B cell (primary cell): ENCODE results near the gene ARHGAP42. TPM values are rescaled to one million over a fixed set of nuclear protein-coding genes. Genes with fewer than 3 reads are reported as not detected.

Experiments used
- ATAC-seq: fragments of 200-7000 bp; cut with Tn5 transposase; one replicate; pipeline ENCODE4 v1.10.0; 2021; ENCODE audit warnings: low read depth, mild to moderate bottlenecking, moderate number of reproducible peaks, moderate library complexity
- CTCF ChIA-PET: fragments of 350-600 bp; sonication (Branson Sonifier 250); formaldehyde crosslinking; loops from one replicate; lab custom pipeline; 2021; ENCODE audit warnings: antibody characterized with exemption, inconsistent platforms; lab: Charles Lee
- POLR2A ChIA-PET: fragments of 350-600 bp; sonication (Branson Sonifier 250); formaldehyde crosslinking; loops from one replicate; lab custom pipeline; 2021; ENCODE audit warnings: antibody characterized with exemption; lab: Charles Lee
- DNase-seq: peaks from one replicate; pipeline ENCODE4 v3.0.0; 2013
- H2AFZ ChIP-seq: 2 replicates; pipeline ENCODE4 v1.6.1; 2012; ENCODE audit warnings: mild to moderate bottlenecking, low read depth, low read length; ENCODE audit not compliant: insufficient read depth, poor library complexity, severe bottlenecking
- H3K27ac ChIP-seq, 2 donors: 1 replicate in 1 of 2; 2 replicates in 1 of 2; pipeline ENCODE4 v1.5.1; 2012 to 2013; ENCODE audit warnings: low read length in 2 of 2, mild to moderate bottlenecking in 2 of 2, moderate library complexity in 1 of 2
- H3K27me3 ChIP-seq, 4 experiments: fragments of 200-600 bp in 1 of 4; sonication (generic) in 1 of 4; replicated peaks in 1 of 4; 1 replicate in 2 of 4; 2 replicates in 2 of 4; pipeline versions ENCODE4 v1.6.1 to v1.7.0; 2013 to 2016; ENCODE audit warnings: low read length in 3 of 4, mild to moderate bottlenecking in 2 of 4, mixed read lengths in 1 of 4, moderate library complexity in 1 of 4; ENCODE audit not compliant: insufficient read depth in 4 of 4, control insufficient read depth in 3 of 4; ENCODE audit errors: control extremely low read depth in 1 of 4
- H3K36me3 ChIP-seq, 2 experiments: replicated peaks in 1 of 2; 1 replicate in 1 of 2; 2 replicates in 1 of 2; pipeline versions ENCODE4 v1.6.1 to v1.7.1; 2013; ENCODE audit warnings: low read length in 1 of 2; ENCODE audit not compliant: insufficient read depth in 2 of 2, control insufficient read depth in 1 of 2; ENCODE audit errors: control extremely low read depth in 1 of 2, extremely low read depth in 1 of 2
- H3K4me1 ChIP-seq, 2 donors: fragments of 200-600 bp in 1 of 2; sonication (generic) in 1 of 2; 1 replicate in 1 of 2; 2 replicates in 1 of 2; pipeline versions ENCODE4 v1.5.1 to v1.6.1; 2013 to 2017; ENCODE audit warnings: low read length in 2 of 2; ENCODE audit not compliant: control insufficient read depth in 2 of 2, insufficient read depth in 2 of 2
- H3K4me2 ChIP-seq: replicated peaks from 2 replicates; pipeline ENCODE3; 2012; ENCODE audit warnings: mild to moderate bottlenecking, low read depth, low read length; ENCODE audit not compliant: poor library complexity, severe bottlenecking
- H3K4me3 ChIP-seq, 5 experiments: fragments of 200-600 bp in 1 of 5; sonication (generic) in 1 of 5; 1 replicate in 3 of 5; 2 replicates in 2 of 5; pipeline versions ENCODE4 v1.5.1 to v1.7.0; 2011 to 2016; ENCODE audit warnings: low read length in 4 of 5, mild to moderate bottlenecking in 4 of 5, low read depth in 2 of 5, control low read depth in 1 of 5, moderate library complexity in 1 of 5; ENCODE audit not compliant: insufficient read depth in 1 of 5; ENCODE audit errors: control extremely low read depth in 1 of 5, extremely low read depth in 1 of 5
- H3K79me2 ChIP-seq: fragments of 200-600 bp; sonication (generic); one replicate; pipeline ENCODE4 v1.6.0; 2016; ENCODE audit warnings: low read length; ENCODE audit not compliant: control insufficient read depth, insufficient read depth
- H3K9ac ChIP-seq: fragments of 200-600 bp; sonication (generic); 2 replicates; pipeline ENCODE4 v1.6.1; 2017; ENCODE audit warnings: mild to moderate bottlenecking, low read length, moderate library complexity
- H3K9me3 ChIP-seq, 3 donors: one replicate each; pipeline versions ENCODE4 v1.6.1 to v1.7.1; 2013; ENCODE audit warnings: low read length in 2 of 3; ENCODE audit not compliant: control insufficient read depth in 2 of 3, insufficient read depth in 1 of 3; ENCODE audit errors: control extremely low read depth in 1 of 3
- H4K20me1 ChIP-seq: 2 replicates; pipeline ENCODE4 v1.6.0; 2012; ENCODE audit warnings: mild to moderate bottlenecking, low read length; ENCODE audit not compliant: insufficient read depth, control insufficient read depth, poor library complexity, severe bottlenecking
- H3K27ac Mint-ChIP-seq: one replicate; pipeline ENCODE4 v1.8.0; 2021; ENCODE audit warnings: mixed read lengths
- H3K27me3 Mint-ChIP-seq: one replicate; pipeline ENCODE4 v1.8.0; 2021; ENCODE audit warnings: mixed read lengths
- H3K4me1 Mint-ChIP-seq: one replicate; pipeline ENCODE4 v1.8.0; 2021; ENCODE audit warnings: mixed read lengths
- H3K4me3 Mint-ChIP-seq: one replicate; pipeline ENCODE4 v1.8.0; 2021; ENCODE audit warnings: mixed read lengths
- H3K9me3 Mint-ChIP-seq: one replicate; pipeline ENCODE4 v1.8.0; 2022; ENCODE audit warnings: mixed read lengths; ENCODE audit not compliant: insufficient read depth
- CTCF ChIP-seq: fragments of 200-600 bp; IDR thresholded peaks from one replicate; pipeline ENCODE4 v1.8.0; 2022; ENCODE audit warnings: antibody characterized with exemption, mild to moderate bottlenecking
- EZH2 ChIP-seq: IDR thresholded peaks from 2 replicates; pipeline ENCODE4 v1.6.1; 2012; ENCODE audit warnings: borderline replicate concordance, low read depth, mild to moderate bottlenecking, moderate library complexity, low read length; ENCODE audit not compliant: insufficient read depth, poor library complexity, severe bottlenecking
- WGBS: methylation state at CpG from one replicate; pipeline ENCODE4 v1.1.5; 2013; ENCODE audit warnings: missing lambda C conversion rate; ENCODE audit not compliant: insufficient coverage; 5-methylcytosine and 5-hydroxymethylcytosine counted together
- intact Hi-C: fragments of 100-400 bp; cut with micrococcal nuclease; formaldehyde crosslinking; loops from one replicate; pipeline ENCODE4 v1.10.0; 2022
- polyA plus RNA-seq: library from polyadenylated mRNA; depleted of rRNA; stranded (reverse); fragments of >200 nt; gene quantifications from 2 replicates; pipeline ENCODE4 v1.2.3, GENCODE V29; 2012
- total RNA-seq, 2 donors: library from RNA; stranded (reverse); fragments of 120-200 nt in 1 of 2; gene quantifications; 1 replicate in 1 of 2; 2 replicates in 1 of 2; pipeline versions ENCODE4 v1.2.3 to v1.2.4, GENCODE V29; 2013 to 2022

Gene ARHGAP42
- total and polyA plus RNA-seq, 2 donors (not counting 1 experiment from before 2014, with no cell fraction given): 3.8 to 4.9 TPM

GRCh38 chr11:100863080-100863581, 176.0 kb downstream of the ARHGAP42 start:
- intact Hi-C loops: no loop called here
- peaks cover 9% of the 10 kb centered on the region for H3K9me3 Mint-ChIP-seq
- Histone ChIP-seq H3K4me2 (no peak overlapping the region), H3K4me3 (no peak overlapping the region), H3K79me2 (no peaks in the 10 kb centered on the region), H3K9ac (no peak overlapping the region), H2AFZ (no peak overlapping the region), H3K27ac (no peak overlapping the region), H3K36me3 (no peaks in the 10 kb centered on the region), H3K4me1 (peaks cover 8 to 11% of the 10 kb centered on the region in 2 donors), H3K27me3 (no peaks in the 10 kb centered on the region), H3K9me3 (peaks cover 3 to 12% (median 5%) of the 10 kb centered on the region in 3 donors), H4K20me1 (no peaks in the 10 kb centered on the region)
- no peaks in the 10 kb centered on the region for H3K27me3 Mint-ChIP-seq
- peaks cover 24% of the 10 kb centered on the region for H3K4me1 Mint-ChIP-seq
- H3K4me3 Mint-ChIP-seq: no peak overlapping the region
- CTCF ChIA-PET: interaction anchor here (0.7 kb wide), 1 partner anchor 888 kb away, joined by 3 read pairs; no protein-coding TSS in a partner anchor
- 60% methylated on average over 1 of the region's 2 CpGs for WGBS
- H3K27ac Mint-ChIP-seq: no peak overlapping the region
- POLR2A ChIA-PET: no interaction called here
- ATAC-seq (no peak), DNase-seq (no peak)
- TF ChIP-seq EZH2 (no peak), CTCF (no peak)

- no peak overlapping the region for H3K9ac ChIP-seq
- peaks cover 8 to 11% of the 10 kb centered on the region in 2 donors for H3K4me1 ChIP-seq
- no peak overlapping the region for H3K4me2 ChIP-seq
- no peaks in the 10 kb centered on the region for H4K20me1 ChIP-seq
- ChIA-PET POLR2A (interaction anchor here (0.6 kb wide), 1 partner anchor 1487 kb away, joined by 3 read pairs; no protein-coding TSS in a partner anchor), CTCF (interaction anchor here (2.0 to 2.2 kb wide), 2 partner anchors 17 to 288 kb away, joined by 4 to 5 read pairs; no protein-coding TSS in a partner anchor)
- no peaks in the 10 kb centered on the region for H3K79me2 ChIP-seq
- Mint-ChIP-seq H3K4me3 (no peak overlapping the region), H3K27ac (no peak overlapping the region), H3K27me3 (no peaks in the 10 kb centered on the region), H3K9me3 (peaks cover 9% of the 10 kb centered on the region), H3K4me1 (peaks cover 24% of the 10 kb centered on the region)
- H3K4me3 ChIP-seq: no peak overlapping the region
- intact Hi-C loops: no loop called here
- DNase-seq (no peak), ATAC-seq (no peak)
- no peak for TF ChIP-seq CTCF
- TF ChIP-seq EZH2: no peak
- no peaks in the 10 kb centered on the region for H3K27me3 ChIP-seq
- H2AFZ ChIP-seq: no peak overlapping the region
- 100% methylated on average over 1 of the region's 4 CpGs for WGBS
- peaks cover 3 to 12% (median 6%) of the 10 kb centered on the region in 3 donors for H3K9me3 ChIP-seq
- no peaks in the 10 kb centered on the region for H3K36me3 ChIP-seq
- no peak overlapping the region for H3K27ac ChIP-seq
These were observed 178.5 kb downstream of the ARHGAP42 start for GRCh38 chr11:100865443-100866065.
